ENCODE data around the gene DNAH8.
"Not testable (repeated sequence)": the region's sequence is repeated elsewhere in the genome, so short reads cannot be mapped to it uniquely, and the experiment has no call there.

DNAH8 gene

DNA sequence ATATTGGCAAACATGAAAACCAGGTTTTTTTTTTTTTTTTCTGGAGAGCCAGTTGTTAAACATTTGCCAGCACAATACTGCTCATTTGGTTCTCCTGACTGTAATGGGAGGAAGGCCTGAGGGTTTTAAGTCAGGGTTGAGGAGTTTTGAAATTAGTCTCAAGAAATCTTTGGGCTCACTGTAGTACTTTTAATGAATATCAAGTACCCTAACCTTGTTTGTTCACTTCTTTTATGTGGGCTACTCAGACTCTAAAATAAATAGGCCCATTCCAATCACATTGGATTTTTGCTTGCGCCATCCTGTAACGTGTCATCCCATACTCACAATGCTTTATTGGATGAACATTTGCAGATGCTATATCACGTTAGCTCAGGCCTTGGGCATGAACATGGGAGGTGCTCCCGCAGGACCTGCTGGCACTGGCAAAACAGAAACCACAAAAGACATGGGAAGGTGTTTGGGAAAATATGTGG is 146.9 kb downstream of the DNAH8 start:
- CTCF ChIA-PET = interaction anchor here (2.9 kb wide), 1 partner anchor 10 kb away, joined by 19 read pairs; no protein-coding TSS in a partner anchor
- no peak for DNase-seq (ENCODE audit: low read depth, low spot score)
- TF ChIP-seq, protein P1, sequence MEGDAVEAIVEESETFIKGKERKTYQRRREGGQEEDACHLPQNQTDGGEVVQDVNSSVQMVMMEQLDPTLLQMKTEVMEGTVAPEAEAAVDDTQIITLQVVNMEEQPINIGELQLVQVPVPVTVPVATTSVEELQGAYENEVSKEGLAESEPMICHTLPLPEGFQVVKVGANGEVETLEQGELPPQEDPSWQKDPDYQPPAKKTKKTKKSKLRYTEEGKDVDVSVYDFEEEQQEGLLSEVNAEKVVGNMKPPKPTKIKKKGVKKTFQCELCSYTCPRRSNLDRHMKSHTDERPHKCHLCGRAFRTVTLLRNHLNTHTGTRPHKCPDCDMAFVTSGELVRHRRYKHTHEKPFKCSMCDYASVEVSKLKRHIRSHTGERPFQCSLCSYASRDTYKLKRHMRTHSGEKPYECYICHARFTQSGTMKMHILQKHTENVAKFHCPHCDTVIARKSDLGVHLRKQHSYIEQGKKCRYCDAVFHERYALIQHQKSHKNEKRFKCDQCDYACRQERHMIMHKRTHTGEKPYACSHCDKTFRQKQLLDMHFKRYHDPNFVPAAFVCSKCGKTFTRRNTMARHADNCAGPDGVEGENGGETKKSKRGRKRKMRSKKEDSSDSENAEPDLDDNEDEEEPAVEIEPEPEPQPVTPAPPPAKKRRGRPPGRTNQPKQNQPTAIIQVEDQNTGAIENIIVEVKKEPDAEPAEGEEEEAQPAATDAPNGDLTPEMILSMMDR (IDR thresholded peaks at IDR 0.05; ENCODE audit: insufficient read depth, low read length, missing control alignments) = no peak
- H3K4me3 ChIP-seq (ENCODE audit: low read depth, low read length) = no peak overlapping the region
- POLR2A ChIA-PET = no interaction called here

DNA sequence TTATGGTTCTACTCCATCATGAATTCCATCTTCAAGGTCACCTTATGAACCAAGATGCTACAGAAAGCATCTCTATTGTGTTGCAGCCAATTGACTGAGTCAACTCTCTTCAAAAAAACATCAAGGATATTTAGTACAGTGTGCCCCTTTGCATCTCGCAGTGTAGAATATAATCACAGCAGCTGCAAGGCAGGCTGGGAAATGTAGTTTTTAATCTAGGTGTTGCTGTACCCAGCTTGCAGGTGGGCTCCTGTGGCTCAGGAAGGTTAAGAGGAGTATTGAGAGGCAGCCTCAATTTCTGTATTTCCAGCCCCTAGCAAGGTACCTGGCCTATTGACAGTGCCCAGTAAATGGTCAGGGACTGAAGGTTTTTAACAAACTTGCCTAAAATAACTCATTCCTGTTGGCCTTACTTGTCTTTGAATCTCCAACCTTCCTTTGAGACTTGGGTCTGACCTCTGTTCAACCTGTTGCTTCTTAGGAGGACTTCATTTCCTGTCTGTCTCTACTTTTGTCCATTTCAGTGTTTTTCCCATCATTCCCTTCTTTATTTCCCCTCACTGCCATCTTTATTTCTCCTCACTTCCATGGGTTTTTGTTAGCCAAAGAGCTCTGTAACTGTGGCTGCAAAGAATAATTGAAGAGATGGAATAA is 150.5 kb downstream of the DNAH8 start:
- POLR2A ChIA-PET = no interaction called here

DNA sequence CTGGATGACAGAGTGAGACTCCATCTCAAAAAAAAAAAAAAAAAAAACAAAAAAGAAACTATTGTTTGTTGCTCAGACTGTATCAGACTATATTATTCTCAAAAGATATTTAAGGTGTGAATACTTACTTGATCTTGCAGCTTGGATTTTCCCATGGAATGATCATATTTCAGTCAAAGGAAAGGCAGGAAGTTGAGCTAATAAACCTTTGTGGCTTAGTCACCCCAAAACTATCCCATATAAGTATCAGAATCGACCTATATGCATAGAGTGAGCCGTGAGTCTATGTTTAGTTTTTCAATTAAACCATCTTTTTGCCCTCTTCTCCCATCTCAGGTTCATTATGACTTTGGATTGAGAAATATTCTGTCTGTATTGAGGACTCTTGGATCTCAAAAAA is 152.6 kb downstream of the DNAH8 start:
- DNase-seq (ENCODE audit: low read depth, low spot score) = no peak
- TF ChIP-seq, protein P1 (IDR thresholded peaks at IDR 0.05; ENCODE audit: insufficient read depth, low read length, missing control alignments) = no peak
- ChIA-PET POLR2A (no interaction called here), CTCF (no interaction called here)
- H3K4me3 ChIP-seq (ENCODE audit: low read depth, low read length) = no peak overlapping the region

More for the DNA sequence above, 150.5 kb downstream of the DNAH8 start:
- CTCF ChIA-PET = interaction anchor here (0.8 kb wide), 1 partner anchor 23 kb away, joined by 3 read pairs; no protein-coding TSS in a partner anchor
- H3K4me3 ChIP-seq (ENCODE audit: low read depth, low read length) = no peak overlapping the region
- TF ChIP-seq, protein P1 (IDR thresholded peaks at IDR 0.05; ENCODE audit: insufficient read depth, low read length, missing control alignments) = no peak
- no peak for DNase-seq (ENCODE audit: low read depth, low spot score)

DNA sequence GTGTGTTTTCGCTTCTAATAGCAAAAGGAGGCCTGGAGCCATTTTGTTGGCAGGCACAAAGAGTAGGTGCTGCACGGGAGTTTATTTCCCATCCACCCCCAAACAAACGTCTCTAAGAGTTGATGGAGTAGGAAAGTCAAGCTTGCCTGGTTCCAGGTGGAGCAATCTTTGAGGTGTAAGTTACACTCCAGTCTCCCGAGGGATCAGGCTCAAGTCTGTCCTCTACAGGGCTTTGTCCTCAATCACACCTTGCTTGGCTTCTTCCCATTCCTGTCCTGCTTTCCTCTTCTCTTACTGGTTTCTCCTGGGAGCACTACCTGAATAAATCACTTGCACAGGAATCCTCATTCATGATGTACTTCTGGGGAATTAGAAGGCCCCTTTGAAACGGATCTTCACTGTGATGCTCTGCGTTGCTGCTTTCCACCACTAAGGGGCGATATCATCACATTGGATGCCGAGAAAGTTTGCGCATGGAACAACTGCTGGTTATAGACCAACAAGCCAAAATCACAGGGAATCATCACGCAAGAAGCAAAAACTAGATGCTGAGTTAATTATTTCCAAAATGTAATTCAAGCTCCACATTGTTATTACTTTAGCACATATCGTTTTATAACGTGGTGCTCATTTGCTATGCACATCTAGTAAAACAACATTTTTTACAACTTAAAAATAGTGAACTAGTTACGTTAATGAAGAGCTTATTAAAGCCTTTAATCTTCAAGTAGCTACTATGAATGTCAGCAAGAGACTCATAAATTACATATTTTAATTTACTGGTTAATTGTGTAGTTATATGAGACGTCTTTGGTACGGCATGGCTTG is 156.8 kb downstream of the DNAH8 start:
- TF ChIP-seq, protein P1 (IDR thresholded peaks at IDR 0.05; ENCODE audit: insufficient read depth, low read length, missing control alignments) = peak; percentile 87
- POLR2A ChIA-PET = no interaction called here
- no peak for DNase-seq (ENCODE audit: low read depth, low spot score)
- CTCF ChIA-PET = interaction anchor here (0.5 to 4.2 kb wide), 22 partner anchors 10 to 438 kb away, joined by 3 to 53 read pairs (median 4); no protein-coding TSS in a partner anchor
- no peak overlapping the region for H3K4me3 ChIP-seq (ENCODE audit: low read depth, low read length)

DNA sequence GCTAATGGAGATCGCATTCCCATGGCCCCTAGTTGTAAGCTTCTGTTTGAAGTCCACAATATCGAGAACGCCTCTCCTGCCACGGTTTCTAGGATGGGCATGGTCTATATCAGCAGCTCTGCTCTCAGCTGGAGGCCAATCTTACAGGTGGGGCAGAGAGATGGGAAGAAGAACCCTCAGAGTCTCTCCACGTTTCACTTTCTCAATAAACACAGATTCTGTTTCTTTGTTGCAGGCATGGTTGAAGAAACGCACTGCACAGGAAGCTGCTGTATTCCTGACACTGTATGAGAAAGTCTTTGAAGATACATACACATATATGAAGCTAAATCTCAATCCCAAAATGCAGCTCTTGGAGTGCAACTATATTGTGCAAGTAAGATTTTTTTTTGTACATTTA is 157.9 kb downstream of the DNAH8 start:
- DNase-seq (ENCODE audit: low read depth, low spot score) = no peak
- no peak overlapping the region for H3K4me3 ChIP-seq (ENCODE audit: low read depth, low read length)
- ChIA-PET CTCF (interaction anchor here (0.5 to 4.2 kb wide), 12 partner anchors 11 to 437 kb away, joined by 3 to 53 read pairs (median 5); no protein-coding TSS in a partner anchor), POLR2A (no interaction called here)
- TF ChIP-seq, protein P1 (IDR thresholded peaks at IDR 0.05; ENCODE audit: insufficient read depth, low read length, missing control alignments) = no peak

DNA sequence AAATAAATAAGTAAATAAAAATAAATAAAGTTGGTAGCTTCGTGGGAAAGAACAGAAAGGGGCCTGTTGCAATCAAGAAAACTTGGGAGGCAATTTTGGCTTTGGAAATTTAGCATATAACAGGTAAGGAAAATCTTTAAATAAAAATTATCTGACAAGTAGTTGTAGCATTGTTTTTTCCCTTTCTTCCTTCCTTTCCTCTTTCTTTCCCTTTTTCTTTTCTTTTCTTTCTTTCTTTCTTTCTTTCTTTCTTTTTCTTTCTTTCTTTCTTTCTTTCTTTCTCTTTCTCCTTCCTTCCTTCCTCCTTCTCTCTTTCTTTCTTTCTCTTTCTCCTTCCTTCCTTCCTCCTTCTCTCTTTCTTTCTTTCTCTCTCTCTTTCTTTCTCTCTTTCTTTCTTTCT is 158.7 kb downstream of the DNAH8 start:
- POLR2A ChIA-PET; DNase-seq (ENCODE audit: low read depth, low spot score); H3K4me3 ChIP-seq (ENCODE audit: low read depth, low read length): not testable (repeated sequence)
- CTCF ChIA-PET = interaction anchor here (1.6 to 4.2 kb wide), 5 partner anchors 12 to 436 kb away, joined by 4 to 53 read pairs (median 19); no protein-coding TSS in a partner anchor

All from AG04449 (cell line).